Stomach (tissue), 4 donors: ENCODE data around the gene ORC3.

Source experiments
- CTCF ChIP-seq, 7 experiments: fragments of 450-650 bp in 4 of 7; fragments of 200-600 bp in 3 of 7; sonication (generic) in 3 of 7; IDR thresholded peaks; one replicate each; pipeline ENCODE4 v1.5.1; 2016 to 2019; ENCODE audit warnings: antibody characterized with exemption in 7 of 7, control low read depth in 2 of 7, mild to moderate bottlenecking in 1 of 7
- POLR2A ChIP-seq, 4 donors: fragments of 450-650 bp; IDR thresholded peaks; one replicate each; pipeline ENCODE4 v1.6.1; 2016; ENCODE audit warnings: antibody characterized with exemption in 4 of 4, control low read depth in 2 of 4, mild to moderate bottlenecking in 1 of 4, moderate library complexity in 1 of 4

GRCh38 chr6:87668013-87668412 is 78.1 kb downstream of the ORC3 start:
- TF ChIP-seq POLR2A (IDR thresholded peaks at IDR 0.05) (no peak), CTCF (IDR thresholded peaks at IDR 0.05) (no peak)
